B cell (primary cell): ENCODE data around the gene ARMS2. TPM values are rescaled to one million over a fixed set of nuclear protein-coding genes. Genes with fewer than 3 reads are reported as not detected.

Source experiments
- ATAC-seq: fragments of 200-7000 bp; cut with Tn5 transposase; one replicate; pipeline ENCODE4 v1.10.0; 2021; ENCODE audit warnings: low read depth, mild to moderate bottlenecking, moderate number of reproducible peaks, moderate library complexity
- CTCF ChIA-PET: fragments of 350-600 bp; sonication (Branson Sonifier 250); formaldehyde crosslinking; loops from one replicate; lab custom pipeline; 2021; ENCODE audit warnings: antibody characterized with exemption, inconsistent platforms; lab: Charles Lee
- POLR2A ChIA-PET: fragments of 350-600 bp; sonication (Branson Sonifier 250); formaldehyde crosslinking; loops from one replicate; lab custom pipeline; 2021; ENCODE audit warnings: antibody characterized with exemption; lab: Charles Lee
- DNase-seq: peaks from one replicate; pipeline ENCODE4 v3.0.0; 2013
- H2AFZ ChIP-seq: 2 replicates; pipeline ENCODE4 v1.6.1; 2012; ENCODE audit warnings: mild to moderate bottlenecking, low read depth, low read length; ENCODE audit not compliant: insufficient read depth, poor library complexity, severe bottlenecking
- H3K27ac ChIP-seq, 2 donors: 1 replicate in 1 of 2; 2 replicates in 1 of 2; pipeline ENCODE4 v1.5.1; 2012 to 2013; ENCODE audit warnings: low read length in 2 of 2, mild to moderate bottlenecking in 2 of 2, moderate library complexity in 1 of 2
- H3K27me3 ChIP-seq, 4 experiments: fragments of 200-600 bp in 1 of 4; sonication (generic) in 1 of 4; replicated peaks in 1 of 4; 1 replicate in 2 of 4; 2 replicates in 2 of 4; pipeline versions ENCODE4 v1.6.1 to v1.7.0; 2013 to 2016; ENCODE audit warnings: low read length in 3 of 4, mild to moderate bottlenecking in 2 of 4, mixed read lengths in 1 of 4, moderate library complexity in 1 of 4; ENCODE audit not compliant: insufficient read depth in 4 of 4, control insufficient read depth in 3 of 4; ENCODE audit errors: control extremely low read depth in 1 of 4
- H3K36me3 ChIP-seq, 2 experiments: replicated peaks in 1 of 2; 1 replicate in 1 of 2; 2 replicates in 1 of 2; pipeline versions ENCODE4 v1.6.1 to v1.7.1; 2013; ENCODE audit warnings: low read length in 1 of 2; ENCODE audit not compliant: insufficient read depth in 2 of 2, control insufficient read depth in 1 of 2; ENCODE audit errors: control extremely low read depth in 1 of 2, extremely low read depth in 1 of 2
- H3K4me1 ChIP-seq, 2 donors: fragments of 200-600 bp in 1 of 2; sonication (generic) in 1 of 2; 1 replicate in 1 of 2; 2 replicates in 1 of 2; pipeline versions ENCODE4 v1.5.1 to v1.6.1; 2013 to 2017; ENCODE audit warnings: low read length in 2 of 2; ENCODE audit not compliant: control insufficient read depth in 2 of 2, insufficient read depth in 2 of 2
- H3K4me2 ChIP-seq: replicated peaks from 2 replicates; pipeline ENCODE3; 2012; ENCODE audit warnings: mild to moderate bottlenecking, low read depth, low read length; ENCODE audit not compliant: poor library complexity, severe bottlenecking
- H3K4me3 ChIP-seq, 5 experiments: fragments of 200-600 bp in 1 of 5; sonication (generic) in 1 of 5; 1 replicate in 3 of 5; 2 replicates in 2 of 5; pipeline versions ENCODE4 v1.5.1 to v1.7.0; 2011 to 2016; ENCODE audit warnings: low read length in 4 of 5, mild to moderate bottlenecking in 4 of 5, low read depth in 2 of 5, control low read depth in 1 of 5, moderate library complexity in 1 of 5; ENCODE audit not compliant: insufficient read depth in 1 of 5; ENCODE audit errors: control extremely low read depth in 1 of 5, extremely low read depth in 1 of 5
- H3K79me2 ChIP-seq: fragments of 200-600 bp; sonication (generic); one replicate; pipeline ENCODE4 v1.6.0; 2016; ENCODE audit warnings: low read length; ENCODE audit not compliant: control insufficient read depth, insufficient read depth
- H3K9ac ChIP-seq: fragments of 200-600 bp; sonication (generic); 2 replicates; pipeline ENCODE4 v1.6.1; 2017; ENCODE audit warnings: mild to moderate bottlenecking, low read length, moderate library complexity
- H3K9me3 ChIP-seq, 3 donors: one replicate each; pipeline versions ENCODE4 v1.6.1 to v1.7.1; 2013; ENCODE audit warnings: low read length in 2 of 3; ENCODE audit not compliant: control insufficient read depth in 2 of 3, insufficient read depth in 1 of 3; ENCODE audit errors: control extremely low read depth in 1 of 3
- H4K20me1 ChIP-seq: 2 replicates; pipeline ENCODE4 v1.6.0; 2012; ENCODE audit warnings: mild to moderate bottlenecking, low read length; ENCODE audit not compliant: insufficient read depth, control insufficient read depth, poor library complexity, severe bottlenecking
- H3K27ac Mint-ChIP-seq: one replicate; pipeline ENCODE4 v1.8.0; 2021; ENCODE audit warnings: mixed read lengths
- H3K27me3 Mint-ChIP-seq: one replicate; pipeline ENCODE4 v1.8.0; 2021; ENCODE audit warnings: mixed read lengths
- H3K4me1 Mint-ChIP-seq: one replicate; pipeline ENCODE4 v1.8.0; 2021; ENCODE audit warnings: mixed read lengths
- H3K4me3 Mint-ChIP-seq: one replicate; pipeline ENCODE4 v1.8.0; 2021; ENCODE audit warnings: mixed read lengths
- H3K9me3 Mint-ChIP-seq: one replicate; pipeline ENCODE4 v1.8.0; 2022; ENCODE audit warnings: mixed read lengths; ENCODE audit not compliant: insufficient read depth
- EZH2 ChIP-seq: IDR thresholded peaks from 2 replicates; pipeline ENCODE4 v1.6.1; 2012; ENCODE audit warnings: borderline replicate concordance, low read depth, mild to moderate bottlenecking, moderate library complexity, low read length; ENCODE audit not compliant: insufficient read depth, poor library complexity, severe bottlenecking
- WGBS: methylation state at CpG from one replicate; pipeline ENCODE4 v1.1.5; 2013; ENCODE audit warnings: missing lambda C conversion rate; ENCODE audit not compliant: insufficient coverage; 5-methylcytosine and 5-hydroxymethylcytosine counted together
- intact Hi-C: fragments of 100-400 bp; cut with micrococcal nuclease; formaldehyde crosslinking; loops from one replicate; pipeline ENCODE4 v1.10.0; 2022
- polyA plus RNA-seq: library from polyadenylated mRNA; depleted of rRNA; stranded (reverse); fragments of >200 nt; gene quantifications from 2 replicates; pipeline ENCODE4 v1.2.3, GENCODE V29; 2012
- total RNA-seq, 2 donors: library from RNA; stranded (reverse); fragments of 120-200 nt in 1 of 2; gene quantifications; 1 replicate in 1 of 2; 2 replicates in 1 of 2; pipeline versions ENCODE4 v1.2.3 to v1.2.4, GENCODE V29; 2013 to 2022
- TF ChIP-seq, protein P1 (sequence below): fragments of 200-600 bp; IDR thresholded peaks from one replicate; pipeline ENCODE4 v1.8.0; 2022; ENCODE audit warnings: antibody characterized with exemption, mild to moderate bottlenecking

ARMS2 gene
- total and polyA plus RNA-seq, 2 donors (not counting 1 experiment from before 2014, with no cell fraction given), result not detected

DNA sequence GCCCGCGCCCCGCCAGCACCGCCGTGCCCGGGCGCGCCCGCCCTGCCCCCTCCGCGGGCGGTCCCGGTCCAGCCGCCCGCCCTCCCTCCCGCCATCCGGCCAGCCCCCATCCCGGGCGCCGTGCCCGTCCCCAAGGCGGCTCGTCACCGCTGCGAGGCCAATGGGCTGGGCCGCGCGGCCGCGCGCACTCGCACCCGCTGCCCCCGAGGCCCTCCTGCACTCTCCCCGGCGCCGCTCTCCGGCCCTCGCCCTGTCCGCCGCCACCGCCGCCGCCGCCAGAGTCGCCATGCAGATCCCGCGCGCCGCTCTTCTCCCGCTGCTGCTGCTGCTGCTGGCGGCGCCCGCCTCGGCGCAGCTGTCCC is 6.9 kb downstream of the ARMS2 start, which contains the start of gene HTRA1:
TSS of gene HTRA1 (plus strand) at position 187 of the 362 bp plus-strand sequence. CDS start at position 287, 100 bp downstream.
- intact Hi-C loops, result no loop called here
- Mint-ChIP-seq H3K4me3 (peak within 1 kb of the TSS; percentile 54), H3K27ac (no peak within 1 kb of the TSS), H3K27me3 (peaks cover 71% of the 10 kb centered on the region), H3K9me3 (no peaks in the 10 kb centered on the region), H3K4me1 (peaks cover 15% of the 10 kb centered on the region)
- TF ChIP-seq, protein P1, sequence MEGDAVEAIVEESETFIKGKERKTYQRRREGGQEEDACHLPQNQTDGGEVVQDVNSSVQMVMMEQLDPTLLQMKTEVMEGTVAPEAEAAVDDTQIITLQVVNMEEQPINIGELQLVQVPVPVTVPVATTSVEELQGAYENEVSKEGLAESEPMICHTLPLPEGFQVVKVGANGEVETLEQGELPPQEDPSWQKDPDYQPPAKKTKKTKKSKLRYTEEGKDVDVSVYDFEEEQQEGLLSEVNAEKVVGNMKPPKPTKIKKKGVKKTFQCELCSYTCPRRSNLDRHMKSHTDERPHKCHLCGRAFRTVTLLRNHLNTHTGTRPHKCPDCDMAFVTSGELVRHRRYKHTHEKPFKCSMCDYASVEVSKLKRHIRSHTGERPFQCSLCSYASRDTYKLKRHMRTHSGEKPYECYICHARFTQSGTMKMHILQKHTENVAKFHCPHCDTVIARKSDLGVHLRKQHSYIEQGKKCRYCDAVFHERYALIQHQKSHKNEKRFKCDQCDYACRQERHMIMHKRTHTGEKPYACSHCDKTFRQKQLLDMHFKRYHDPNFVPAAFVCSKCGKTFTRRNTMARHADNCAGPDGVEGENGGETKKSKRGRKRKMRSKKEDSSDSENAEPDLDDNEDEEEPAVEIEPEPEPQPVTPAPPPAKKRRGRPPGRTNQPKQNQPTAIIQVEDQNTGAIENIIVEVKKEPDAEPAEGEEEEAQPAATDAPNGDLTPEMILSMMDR, result no peak
- no peaks in the 10 kb centered on the region for H3K9me3 ChIP-seq
- ChIA-PET POLR2A (no interaction called here), CTCF (no interaction called here)
- H3K9ac ChIP-seq, result peak within 1 kb of the TSS; percentile 23
- no peaks in the 10 kb centered on the region for H3K79me2 ChIP-seq
- DNase-seq, result no peak
- no peak within 1 kb of the TSS for H3K27ac ChIP-seq
- WGBS, result 4% methylated on average over 56 of the region's 56 CpGs
- H3K4me3 ChIP-seq, result peak within 1 kb of the TSS in 3 of 5 experiments; percentile 23 to 39 (median 25)
- H2AFZ ChIP-seq, result peak within 1 kb of the TSS; percentile 56
- peak within 1 kb of the TSS; percentile 67 for H3K4me2 ChIP-seq
- H3K36me3 ChIP-seq, result no peaks in the 10 kb centered on the region
- no peak for ATAC-seq
- peaks cover 0 to 61% (median 25%) of the 10 kb centered on the region in 4 experiments for H3K27me3 ChIP-seq
- peaks cover 5 to 26% of the 10 kb centered on the region in 2 donors for H3K4me1 ChIP-seq
- no peaks in the 10 kb centered on the region for H4K20me1 ChIP-seq

DNA sequence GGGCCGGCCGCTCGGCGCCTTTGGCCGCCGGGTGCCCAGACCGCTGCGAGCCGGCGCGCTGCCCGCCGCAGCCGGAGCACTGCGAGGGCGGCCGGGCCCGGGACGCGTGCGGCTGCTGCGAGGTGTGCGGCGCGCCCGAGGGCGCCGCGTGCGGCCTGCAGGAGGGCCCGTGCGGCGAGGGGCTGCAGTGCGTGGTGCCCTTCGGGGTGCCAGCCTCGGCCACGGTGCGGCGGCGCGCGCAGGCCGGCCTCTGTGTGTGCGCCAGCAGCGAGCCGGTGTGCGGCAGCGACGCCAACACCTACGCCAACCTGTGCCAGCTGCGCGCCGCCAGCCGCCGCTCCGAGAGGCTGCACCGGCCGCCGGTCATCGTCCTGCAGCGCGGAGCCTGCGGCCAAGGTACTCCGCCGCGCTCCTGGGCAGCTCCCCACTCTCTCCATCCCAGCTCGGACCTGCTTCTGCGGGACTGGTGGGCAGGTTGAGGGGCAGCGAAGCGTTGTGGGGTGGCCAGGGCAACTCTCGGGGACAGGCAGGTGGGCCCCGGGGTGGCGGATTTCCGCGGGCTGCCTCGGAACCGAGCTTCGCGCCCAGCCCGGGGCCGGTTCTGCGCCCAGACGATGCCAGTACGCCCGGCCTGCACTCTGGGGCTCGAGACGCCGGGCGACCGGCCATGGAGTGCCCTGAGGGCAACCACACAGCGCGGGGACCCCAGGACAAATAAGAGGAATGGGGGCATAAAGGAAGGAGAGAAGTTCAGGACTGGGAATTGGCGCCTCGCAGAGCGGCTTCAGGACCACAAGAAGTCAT is 7.5 kb downstream of the ARMS2 start:
- Mint-ChIP-seq H3K4me1 (peaks cover 15% of the 10 kb centered on the region), H3K27ac (no peak overlapping the region), H3K27me3 (peaks cover 66% of the 10 kb centered on the region), H3K9me3 (no peaks in the 10 kb centered on the region), H3K4me3 (peak overlapping the region; percentile 54)
- TF ChIP-seq EZH2, result no peak
- TF ChIP-seq, protein P1, result no peak
- CTCF ChIA-PET, result no interaction called here
- no peak for ATAC-seq
- peak overlapping the region; percentile 67 for H3K4me2 ChIP-seq
- peaks cover 0 to 58% (median 25%) of the 10 kb centered on the region in 4 experiments for H3K27me3 ChIP-seq
- H3K4me3 ChIP-seq, result peak overlapping the region in 3 of 5 experiments; percentile 23 to 39 (median 25)
- no peak overlapping the region for H3K27ac ChIP-seq
- intact Hi-C loops, result no loop called here
- H3K9ac ChIP-seq, result no peak overlapping the region
- no peaks in the 10 kb centered on the region for H4K20me1 ChIP-seq
- POLR2A ChIA-PET, result no interaction called here
- H3K36me3 ChIP-seq, result no peaks in the 10 kb centered on the region
- peak overlapping the region; percentile 56 for H2AFZ ChIP-seq
- no peaks in the 10 kb centered on the region for H3K79me2 ChIP-seq
- WGBS, result 3% methylated on average over 94 of the region's 95 CpGs
- no peak for DNase-seq
- H3K4me1 ChIP-seq, result peaks cover 5 to 26% of the 10 kb centered on the region in 2 donors
- no peaks in the 10 kb centered on the region for H3K9me3 ChIP-seq
